ENCODE data around the gene GALNT10.

GALNT10 gene

GRCh38 chr5:154388842-154389241, 198.3 kb downstream of the GALNT10 start:
- no peak for DNase-seq

- DNase-seq = no peak
These were observed 199.6 kb downstream of the GALNT10 start for GRCh38 chr5:154390096-154390495.

- no peak for DNase-seq
These were observed 200.3 kb downstream of the GALNT10 start for GRCh38 chr5:154390746-154391359.

GRCh38 chr5:154391788-154392187, 201.3 kb downstream of the GALNT10 start:
- DNase-seq = no peak

GRCh38 chr5:154393850-154394249, 203.3 kb downstream of the GALNT10 start:
- no peak for DNase-seq

GRCh38 chr5:154394307-154394706, 203.8 kb downstream of the GALNT10 start:
- DNase-seq = no peak

GRCh38 chr5:154395407-154396106, 205.0 kb downstream of the GALNT10 start:
- DNase-seq = no peak

GRCh38 chr5:154396128-154396527, 205.6 kb downstream of the GALNT10 start:
- no peak for DNase-seq

- no peak for DNase-seq
These were observed 207.3 kb downstream of the GALNT10 start for GRCh38 chr5:154397652-154398406.

- DNase-seq = no peak
These were observed 210.1 kb downstream of the GALNT10 start for GRCh38 chr5:154400678-154401077.

- DNase-seq = no peak
These were observed 210.8 kb downstream of the GALNT10 start for GRCh38 chr5:154401355-154401754.

- no peak for DNase-seq
These were observed 211.4 kb downstream of the GALNT10 start for GRCh38 chr5:154401931-154402330.

GRCh38 chr5:154402611-154403010, 212.1 kb downstream of the GALNT10 start:
- no peak for DNase-seq

GRCh38 chr5:154403234-154403633, 212.7 kb downstream of the GALNT10 start:
- DNase-seq = no peak

- no peak for DNase-seq
These were observed 213.3 kb downstream of the GALNT10 start for GRCh38 chr5:154403776-154404387.

GRCh38 chr5:154405078-154405792, 214.7 kb downstream of the GALNT10 start:
- no peak for DNase-seq

- no peak for DNase-seq
These were observed 215.7 kb downstream of the GALNT10 start for GRCh38 chr5:154406231-154406630.

GRCh38 chr5:154406826-154407225, 216.3 kb downstream of the GALNT10 start:
- no peak for DNase-seq

- DNase-seq = no peak
These were observed 218.3 kb downstream of the GALNT10 start for GRCh38 chr5:154408811-154409210.

- no peak for DNase-seq
These were observed 218.8 kb downstream of the GALNT10 start for GRCh38 chr5:154409230-154409840.

GRCh38 chr5:154410008-154410407, 219.5 kb downstream of the GALNT10 start:
- DNase-seq = no peak

- no peak for DNase-seq
These were observed 220.3 kb downstream of the GALNT10 start for GRCh38 chr5:154410786-154411185.

All from SIG-M5 (cell line).